CD4-positive, CD25-positive, alpha-beta regulatory T cell (primary cell): ENCODE data around the gene CDC25A. TPM values are rescaled to one million over a fixed set of nuclear protein-coding genes. Genes with fewer than 3 reads are reported as not detected.

Experiments used
- ATAC-seq, 2 donors: fragments of 150-1000 bp; cut with Tn5 transposase; one replicate each; pipeline ENCODE4 v1.10.0; 2021; ENCODE audit warnings: low read depth in 2 of 2, moderate number of reproducible peaks in 2 of 2, moderate library complexity in 1 of 2
- DNase-seq, 3 donors: peaks; one replicate each; pipeline versions ENCODE4 v3.0.0 to v3.0.0-alpha.2; 2012 to 2022; ENCODE audit warnings: mixed read lengths in 1 of 3
- H3K27ac ChIP-seq: one replicate; pipeline ENCODE4 v1.7.0; 2013; ENCODE audit warnings: mild to moderate bottlenecking, low read length; ENCODE audit not compliant: insufficient read depth, poor library complexity, severe bottlenecking
- H3K27me3 ChIP-seq: one replicate; pipeline ENCODE4 v1.7.0; 2013; ENCODE audit warnings: low read length; ENCODE audit not compliant: control insufficient read depth, insufficient read depth
- H3K36me3 ChIP-seq: one replicate; pipeline ENCODE4 v1.7.0; 2013; ENCODE audit warnings: mild to moderate bottlenecking, low read length, moderate library complexity; ENCODE audit not compliant: control insufficient read depth, insufficient read depth
- H3K4me1 ChIP-seq: 2 replicates; pipeline ENCODE4 v1.7.0; 2013; ENCODE audit warnings: mild to moderate bottlenecking, low read length; ENCODE audit not compliant: insufficient read depth, control insufficient read depth, poor library complexity, severe bottlenecking
- H3K4me3 ChIP-seq: one replicate; pipeline ENCODE4 v1.7.0; 2013; ENCODE audit warnings: low read depth, mild to moderate bottlenecking, low read length, moderate library complexity
- H3K9me3 ChIP-seq, 2 experiments: 1 replicate in 1 of 2; 2 replicates in 1 of 2; pipeline ENCODE4 v1.7.0; 2013; ENCODE audit warnings: low read length in 2 of 2, mild to moderate bottlenecking in 1 of 2, moderate library complexity in 1 of 2; ENCODE audit not compliant: control insufficient read depth in 2 of 2
- H3K27ac Mint-ChIP-seq, 3 donors: one replicate each; pipeline ENCODE4 v1.8.0; 2020 to 2022; ENCODE audit warnings: mild to moderate bottlenecking in 3 of 3, mixed read lengths in 3 of 3, moderate library complexity in 2 of 3
- H3K27me3 Mint-ChIP-seq: one replicate; pipeline ENCODE4 v1.8.0; 2022; ENCODE audit warnings: mild to moderate bottlenecking, mixed read lengths
- H3K36me3 Mint-ChIP-seq: one replicate; pipeline ENCODE4 v1.8.0; 2020; ENCODE audit warnings: mixed read lengths
- H3K4me1 Mint-ChIP-seq, 4 donors: one replicate each; pipeline ENCODE4 v1.8.0; 2020 to 2022; ENCODE audit warnings: mixed read lengths in 4 of 4, mild to moderate bottlenecking in 1 of 4
- H3K4me3 Mint-ChIP-seq, 4 donors: one replicate each; pipeline ENCODE4 v1.8.0; 2020 to 2022; ENCODE audit warnings: mild to moderate bottlenecking in 4 of 4, mixed read lengths in 4 of 4, moderate library complexity in 3 of 4
- H3K9me3 Mint-ChIP-seq, 7 donors: one replicate each; pipeline ENCODE4 v1.8.0; 2020 to 2022; ENCODE audit warnings: mixed read lengths in 7 of 7, mild to moderate bottlenecking in 3 of 7, moderate library complexity in 2 of 7
- polyA plus RNA-seq, 4 donors: library from polyadenylated mRNA; unstranded; fragments of 300-500 nt; fragmentation: Illumina TruSeq; gene quantifications; one replicate each; pipeline ENCODE4 v1.2.3, GENCODE V29; 2021
- total RNA-seq: library from RNA; stranded (reverse); gene quantifications from one replicate; pipeline ENCODE4 v1.2.3, GENCODE V29; 2022

The CDC25A gene
- total RNA-seq: 0.72 TPM
- polyA plus RNA-seq: under 1 TPM in 3 of 4 donors, not detected in 1; 0.06 to 0.78 (median 0.13) TPM

GRCh38 chr3:48188266-48189201 lies at the start of gene CDC25A:
TSS of gene CDC25A (minus strand) at chr3:48188417. CDS start at chr3:48187947, 470 bp downstream.
- Histone ChIP-seq H3K9me3 (no peaks in the 10 kb centered on the region), H3K27ac (peak within 1 kb of the TSS; percentile 65), H3K4me3 (peak within 1 kb of the TSS; percentile 58), H3K4me1 (peaks cover 14% of the 10 kb centered on the region), H3K36me3 (no peaks in the 10 kb centered on the region), H3K27me3 (no peaks in the 10 kb centered on the region)
- Mint-ChIP-seq H3K27ac (peak within 1 kb of the TSS; percentile 2 to 83 (median 62)), H3K9me3 (no peaks in the 10 kb centered on the region), H3K4me1 (peaks cover 0 to 26% (median 14%) of the 10 kb centered on the region in 4 donors), H3K4me3 (peak within 1 kb of the TSS; percentile 94 to 99 (median 96)), H3K27me3 (peaks cover 5% of the 10 kb centered on the region), H3K36me3 (peaks cover 2% of the 10 kb centered on the region)
- ATAC-seq (peak; percentile 99), DNase-seq (peak; percentile 92 to 99 (median 93))

DNA sequence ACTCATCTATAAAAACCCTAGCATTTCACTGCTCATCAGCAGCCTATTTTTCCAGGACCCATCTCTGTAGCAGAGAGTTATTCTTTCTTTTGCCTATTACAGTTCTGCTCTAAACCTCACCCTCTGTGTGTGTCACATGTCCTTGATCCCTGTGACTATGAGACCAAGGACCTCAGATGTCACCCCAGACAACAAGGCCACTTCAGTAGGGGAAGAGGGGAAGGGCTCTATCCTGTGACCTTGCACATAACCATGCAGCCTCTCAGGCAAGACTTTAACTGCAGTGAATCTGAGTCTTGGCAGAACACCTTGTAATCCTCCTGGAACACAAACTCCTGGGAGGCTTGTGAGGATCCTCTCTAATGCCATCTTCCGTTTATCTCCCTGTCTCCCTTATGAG lies 48.3 kb upstream of the CDC25A start:
- Histone ChIP-seq H3K36me3 (no peaks in the 10 kb centered on the region), H3K27me3 (peaks cover 2% of the 10 kb centered on the region), H3K27ac (no peak overlapping the region), H3K9me3 (no peaks in the 10 kb centered on the region), H3K4me1 (peaks cover 8% of the 10 kb centered on the region), H3K4me3 (no peak overlapping the region)
- Mint-ChIP-seq H3K9me3 (no peaks in the 10 kb centered on the region), H3K36me3 (no peaks in the 10 kb centered on the region), H3K27me3 (no peaks in the 10 kb centered on the region), H3K4me1 (peaks cover 0 to 20% (median 8%) of the 10 kb centered on the region in 4 donors), H3K4me3 (no peak overlapping the region), H3K27ac (no peak overlapping the region)
- DNase-seq (no peak), ATAC-seq (no peak)

- Mint-ChIP-seq H3K4me1 (peaks cover 0 to 6% (median 0%) of the 10 kb centered on the region in 4 donors), H3K4me3 (no peak overlapping the region), H3K36me3 (no peaks in the 10 kb centered on the region), H3K27me3 (no peaks in the 10 kb centered on the region), H3K27ac (peak overlapping the region in 1 of 3 donors; percentile 29), H3K9me3 (no peaks in the 10 kb centered on the region)
- H3K36me3 ChIP-seq: no peaks in the 10 kb centered on the region
- no peak overlapping the region for H3K4me3 ChIP-seq
- ATAC-seq (no peak), DNase-seq (no peak)
- peaks cover 2% of the 10 kb centered on the region for H3K27me3 ChIP-seq
- no peak overlapping the region for H3K27ac ChIP-seq
- no peaks in the 10 kb centered on the region for H3K4me1 ChIP-seq
- no peaks in the 10 kb centered on the region for H3K9me3 ChIP-seq
Measured at GRCh38 chr3:48233542-48233941, 45.3 kb upstream of the CDC25A start.

DNA sequence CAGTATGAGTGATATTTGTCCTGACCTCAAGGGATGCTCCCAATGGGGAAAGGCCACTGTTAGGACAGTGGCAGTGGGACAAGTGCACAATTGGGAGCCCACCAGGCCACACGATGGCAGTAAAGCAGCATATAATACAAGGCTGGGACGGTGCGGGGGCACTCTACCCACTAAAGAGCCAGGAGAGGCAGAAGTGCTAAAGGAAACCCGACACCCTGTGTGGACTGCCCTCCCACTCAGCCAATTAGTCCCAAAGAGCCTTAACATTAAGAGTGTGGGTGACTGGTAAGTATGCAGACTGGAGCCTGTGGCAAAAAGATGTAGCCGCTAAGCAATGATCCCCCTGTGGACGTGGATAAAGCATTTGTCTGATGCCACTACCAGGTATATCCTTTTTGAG lies 44.5 kb upstream of the CDC25A start:
- Histone ChIP-seq H3K9me3 (no peaks in the 10 kb centered on the region), H3K27me3 (peaks cover 2% of the 10 kb centered on the region), H3K4me1 (no peaks in the 10 kb centered on the region), H3K4me3 (no peak overlapping the region), H3K27ac (no peak overlapping the region), H3K36me3 (no peaks in the 10 kb centered on the region)
- no peaks in the 10 kb centered on the region for H3K36me3 Mint-ChIP-seq
- H3K27ac Mint-ChIP-seq: peak overlapping the region in 1 of 3 donors; percentile 29
- peak; percentile 69 for ATAC-seq
- no peak overlapping the region for H3K4me3 Mint-ChIP-seq
- H3K27me3 Mint-ChIP-seq: peaks cover 3% of the 10 kb centered on the region
- no peaks in the 10 kb centered on the region for H3K9me3 Mint-ChIP-seq
- H3K4me1 Mint-ChIP-seq: peaks cover 0 to 6% (median 0%) of the 10 kb centered on the region in 4 donors
- DNase-seq: peak; percentile 23 to 61 (median 44)

DNA sequence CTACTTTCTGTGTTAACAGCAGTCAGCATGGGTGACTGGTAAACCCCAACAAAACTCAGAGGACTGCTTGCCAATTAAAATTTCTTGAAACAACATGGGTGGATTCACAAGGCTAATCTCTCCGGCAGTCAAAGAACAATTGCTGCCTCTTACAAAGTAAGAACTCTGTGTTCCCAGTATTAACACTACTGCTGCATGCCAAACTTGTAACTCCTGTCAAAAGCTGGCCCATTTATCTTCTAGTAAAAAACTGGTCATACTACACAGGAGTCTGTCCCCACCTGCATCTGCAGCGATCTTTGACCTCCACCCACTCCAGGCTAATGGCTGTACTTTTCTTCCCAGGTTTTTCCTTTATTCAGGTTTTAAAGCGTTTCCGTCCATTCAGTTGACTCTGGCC lies 44.0 kb upstream of the CDC25A start:
- Mint-ChIP-seq H3K36me3 (no peaks in the 10 kb centered on the region), H3K27ac (no peak overlapping the region), H3K9me3 (no peaks in the 10 kb centered on the region), H3K27me3 (peaks cover 5% of the 10 kb centered on the region), H3K4me1 (peaks cover 0 to 6% (median 0%) of the 10 kb centered on the region in 4 donors), H3K4me3 (no peak overlapping the region)
- Histone ChIP-seq H3K9me3 (no peaks in the 10 kb centered on the region), H3K27ac (no peak overlapping the region), H3K36me3 (no peaks in the 10 kb centered on the region), H3K4me1 (no peaks in the 10 kb centered on the region), H3K4me3 (no peak overlapping the region), H3K27me3 (peaks cover 2% of the 10 kb centered on the region)
- ATAC-seq (no peak), DNase-seq (no peak)

DNA sequence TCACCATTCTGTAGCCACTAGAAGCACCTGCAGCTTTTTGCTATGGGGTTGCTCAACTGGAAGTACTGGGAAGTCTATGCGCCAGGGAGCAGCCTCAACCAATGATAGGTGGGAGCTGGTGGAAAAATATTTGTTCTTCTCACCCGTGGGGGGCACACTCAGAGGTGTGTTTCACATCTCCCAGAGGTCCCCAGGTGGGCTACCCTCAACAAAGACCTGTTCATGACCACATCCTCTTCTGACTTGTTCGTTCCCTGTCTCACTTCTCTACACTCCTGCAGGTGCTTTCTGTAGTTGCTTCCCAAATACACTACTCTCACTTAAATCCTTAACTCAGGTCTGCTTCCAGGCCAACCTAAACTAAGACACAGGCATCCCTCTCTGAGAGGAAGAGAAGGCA lies 38.7 kb upstream of the CDC25A start:
- Mint-ChIP-seq H3K4me3 (no peak overlapping the region), H3K4me1 (no peaks in the 10 kb centered on the region), H3K9me3 (no peaks in the 10 kb centered on the region), H3K27me3 (peaks cover 12% of the 10 kb centered on the region), H3K27ac (no peak overlapping the region), H3K36me3 (no peaks in the 10 kb centered on the region)
- no peaks in the 10 kb centered on the region for H3K9me3 ChIP-seq
- no peaks in the 10 kb centered on the region for H3K4me1 ChIP-seq
- no peaks in the 10 kb centered on the region for H3K36me3 ChIP-seq
- no peak overlapping the region for H3K4me3 ChIP-seq
- no peak overlapping the region for H3K27ac ChIP-seq
- H3K27me3 ChIP-seq: peaks cover 1% of the 10 kb centered on the region
- DNase-seq (no peak), ATAC-seq (no peak)

- ATAC-seq: no peak
- peaks cover 12% of the 10 kb centered on the region for H3K27me3 Mint-ChIP-seq
- no peak for DNase-seq
- H3K36me3 Mint-ChIP-seq: no peaks in the 10 kb centered on the region
- no peaks in the 10 kb centered on the region for H3K9me3 Mint-ChIP-seq
- no peak overlapping the region for H3K27ac Mint-ChIP-seq
- no peak overlapping the region for H3K4me3 ChIP-seq
- H3K4me3 Mint-ChIP-seq: no peak overlapping the region
- no peaks in the 10 kb centered on the region for H3K27me3 ChIP-seq
- H3K36me3 ChIP-seq: no peaks in the 10 kb centered on the region
- H3K9me3 ChIP-seq: no peaks in the 10 kb centered on the region
- no peak overlapping the region for H3K27ac ChIP-seq
- H3K4me1 Mint-ChIP-seq: no peaks in the 10 kb centered on the region
- no peaks in the 10 kb centered on the region for H3K4me1 ChIP-seq
Measured at GRCh38 chr3:48225587-48225986, 37.4 kb upstream of the CDC25A start.
